AG04450 (cell line): ENCODE data around the gene MARK4. TPM values are rescaled to one million over a fixed set of nuclear protein-coding genes. Genes with fewer than 3 reads are reported as not detected.

Experiments used
- CTCF ChIA-PET: fragments of 300-600, 350-600 bp; formaldehyde crosslinking; extraction: SDS; loops from one replicate; lab custom pipeline; 2022; ENCODE audit warnings: antibody characterized with exemption, inconsistent platforms; lab: Charles Lee
- POLR2A ChIA-PET: fragments of 350-600 bp; formaldehyde crosslinking; extraction: SDS; loops from one replicate; lab custom pipeline; 2021; ENCODE audit warnings: antibody characterized with exemption, inconsistent platforms; lab: Yijun Ruan, JAX
- DNase-seq: peaks from one replicate; pipeline ENCODE4 v3.0.0-alpha.2; 2011; ENCODE audit warnings: low read depth, low spot score
- H3K27ac ChIP-seq: one replicate; pipeline ENCODE4 v1.5.1; 2012; ENCODE audit warnings: low read depth, low read length, control low read depth
- H3K27me3 ChIP-seq: one replicate; pipeline ENCODE4 v1.6.0; 2012; ENCODE audit warnings: low read length; ENCODE audit not compliant: control insufficient read depth, insufficient read depth
- H3K4me3 ChIP-seq: 2 replicates; pipeline ENCODE4 v1.5.1; 2011; ENCODE audit warnings: mild to moderate bottlenecking, low read depth, low read length, control low read depth
- H3K9me3 ChIP-seq: 2 replicates; pipeline ENCODE4 v1.5.1; 2012; ENCODE audit warnings: low read length; ENCODE audit not compliant: control insufficient read depth, insufficient read depth
- CTCF ChIP-seq: IDR thresholded peaks from 2 replicates; pipeline ENCODE4 v1.5.1; 2011; ENCODE audit warnings: low read depth, low read length, control low read depth, inconsistent platforms
- polyA plus RNA-seq: library from polyadenylated mRNA; depleted of rRNA; stranded (reverse); fragments of >200 nt; gene quantifications from 2 replicates; pipeline ENCODE4 v1.2.3, GENCODE V29; 2011

Gene MARK4
- polyA plus RNA-seq, 1 experiment: 12.6 TPM

- POLR2A ChIA-PET: interaction anchor here (0.6 kb wide), 1 partner anchor 111 kb away, joined by 10 read pairs; no protein-coding TSS in a partner anchor
- H3K27me3 ChIP-seq: no peaks in the 10 kb centered on the region
- CTCF ChIA-PET: no interaction called here
Observed at GRCh38 chr19:45278087-45278486, 27.0 kb downstream of the MARK4 start.

GRCh38 chr19:45279587-45280192 is 28.6 kb downstream of the MARK4 start:
- Histone ChIP-seq H3K27ac (no peak overlapping the region), H3K4me3 (no peak overlapping the region), H3K9me3 (peaks cover 3% of the 10 kb centered on the region; the same call in 1 of the 2 replicates), H3K27me3 (no peaks in the 10 kb centered on the region)
- ChIA-PET CTCF (no interaction called here), POLR2A (no interaction called here)
- TF ChIP-seq CTCF: no peak
- no peak for DNase-seq

More at GRCh38 chr19:45278087-45278486, 27.0 kb downstream of the MARK4 start:
- no peak for DNase-seq
- no peak for TF ChIP-seq CTCF
- Histone ChIP-seq H3K4me3 (no peak overlapping the region), H3K9me3 (peaks cover 2% of the 10 kb centered on the region; the same call in 1 of the 2 replicates), H3K27ac (no peak overlapping the region)

- ChIA-PET POLR2A (no interaction called here), CTCF (no interaction called here)
- no peak overlapping the region for H3K4me3 ChIP-seq
- peak overlapping the region; percentile 21 for H3K27ac ChIP-seq
- TF ChIP-seq CTCF: no peak
- no peak for DNase-seq
- H3K9me3 ChIP-seq: peaks cover 3% of the 10 kb centered on the region; the same call in 1 of the 2 replicates
- no peaks in the 10 kb centered on the region for H3K27me3 ChIP-seq
Observed at GRCh38 chr19:45280471-45280961, 29.4 kb downstream of the MARK4 start.

GRCh38 chr19:45283443-45284033 is 32.5 kb downstream of the MARK4 start:
- no peak for DNase-seq
- CTCF ChIA-PET: no interaction called here

More at GRCh38 chr19:45283443-45284033, 32.5 kb downstream of the MARK4 start:
- Histone ChIP-seq H3K27ac (no peak overlapping the region), H3K27me3 (no peaks in the 10 kb centered on the region), H3K9me3 (peaks cover 3% of the 10 kb centered on the region; the same call in 1 of the 2 replicates), H3K4me3 (no peak overlapping the region)
- POLR2A ChIA-PET: no interaction called here
- TF ChIP-seq CTCF: no peak
